ENCODE data around the gene ZNF648.

DNA sequence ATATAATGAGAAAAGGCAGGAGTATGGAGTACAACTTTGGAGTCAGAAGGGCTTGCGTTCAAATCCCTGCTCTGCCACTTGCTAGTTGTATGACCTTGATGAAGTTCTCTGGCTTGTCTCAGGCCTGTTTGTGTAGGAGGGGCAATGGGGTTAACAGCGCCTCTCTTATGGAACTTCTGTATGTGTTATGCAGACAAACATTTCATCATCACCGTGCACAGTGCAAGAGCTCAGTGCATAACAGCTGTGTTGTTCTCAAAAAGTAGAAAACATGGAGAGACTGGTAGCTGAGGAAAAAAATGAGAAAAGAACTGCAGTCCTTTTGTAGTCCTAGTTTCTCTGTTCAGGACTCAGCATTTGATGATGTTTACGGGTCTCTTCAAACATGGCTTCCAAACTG, 10.4 kb upstream of the ZNF648 start:
- TF ChIP-seq, protein P1, sequence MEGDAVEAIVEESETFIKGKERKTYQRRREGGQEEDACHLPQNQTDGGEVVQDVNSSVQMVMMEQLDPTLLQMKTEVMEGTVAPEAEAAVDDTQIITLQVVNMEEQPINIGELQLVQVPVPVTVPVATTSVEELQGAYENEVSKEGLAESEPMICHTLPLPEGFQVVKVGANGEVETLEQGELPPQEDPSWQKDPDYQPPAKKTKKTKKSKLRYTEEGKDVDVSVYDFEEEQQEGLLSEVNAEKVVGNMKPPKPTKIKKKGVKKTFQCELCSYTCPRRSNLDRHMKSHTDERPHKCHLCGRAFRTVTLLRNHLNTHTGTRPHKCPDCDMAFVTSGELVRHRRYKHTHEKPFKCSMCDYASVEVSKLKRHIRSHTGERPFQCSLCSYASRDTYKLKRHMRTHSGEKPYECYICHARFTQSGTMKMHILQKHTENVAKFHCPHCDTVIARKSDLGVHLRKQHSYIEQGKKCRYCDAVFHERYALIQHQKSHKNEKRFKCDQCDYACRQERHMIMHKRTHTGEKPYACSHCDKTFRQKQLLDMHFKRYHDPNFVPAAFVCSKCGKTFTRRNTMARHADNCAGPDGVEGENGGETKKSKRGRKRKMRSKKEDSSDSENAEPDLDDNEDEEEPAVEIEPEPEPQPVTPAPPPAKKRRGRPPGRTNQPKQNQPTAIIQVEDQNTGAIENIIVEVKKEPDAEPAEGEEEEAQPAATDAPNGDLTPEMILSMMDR (conservative IDR thresholded peaks at IDR 0.05 in 1 of 2, IDR thresholded peaks at IDR 0.05 in 1 of 2; ENCODE audit: extremely low read depth in 1 of 2, insufficient read depth in 1 of 2, low read depth in 1 of 2, low read length in 2 of 2) = no peak
- TF ChIP-seq EZH2 (IDR thresholded peaks at IDR 0.05; ENCODE audit: borderline replicate concordance, low read length) = no peak

Data from mammary epithelial cell (primary cell).